ENCODE results near the gene OCRL.

Gene OCRL

GRCh38 chrX:129540068-129540653 lies at the start of gene OCRL:
Gene OCRL, plus strand, starts transcription at chrX:129540259. Its CDS starts 181 bp downstream, at chrX:129540440.
- FAIRE-seq, result no peak

GRCh38 chrX:129490330-129490729 lies 49.7 kb upstream of the OCRL start:
- no peak for FAIRE-seq

- FAIRE-seq, result no peak
These were observed 46.4 kb upstream of the OCRL start for GRCh38 chrX:129493643-129494042.

GRCh38 chrX:129494887-129495286 lies 45.2 kb upstream of the OCRL start:
- no peak for FAIRE-seq

GRCh38 chrX:129495900-129496299 lies 44.2 kb upstream of the OCRL start:
- no peak for FAIRE-seq

- no peak for FAIRE-seq
These were observed 43.4 kb upstream of the OCRL start for GRCh38 chrX:129496625-129497024.

GRCh38 chrX:129497146-129497843 lies 42.8 kb upstream of the OCRL start:
- no peak for FAIRE-seq

- no peak for FAIRE-seq
These were observed 29.7 kb upstream of the OCRL start for GRCh38 chrX:129510331-129510730.

GRCh38 chrX:129511689-129512088 lies 28.4 kb upstream of the OCRL start:
- no peak for FAIRE-seq

GRCh38 chrX:129512409-129512808 lies 27.6 kb upstream of the OCRL start:
- FAIRE-seq, result no peak

- no peak for FAIRE-seq
These were observed 23.7 kb upstream of the OCRL start for GRCh38 chrX:129516402-129516801.

- no peak for FAIRE-seq
These were observed 19.9 kb upstream of the OCRL start for GRCh38 chrX:129520151-129520550.

GRCh38 chrX:129522184-129523078 lies 17.6 kb upstream of the OCRL start:
- no peak for FAIRE-seq

- FAIRE-seq, result no peak
These were observed 16.8 kb upstream of the OCRL start, which contains the start of gene SMARCA1 for GRCh38 chrX:129523079-129523911. Gene SMARCA1, minus strand, starts transcription at chrX:129523490. Its CDS starts 120 bp downstream, at chrX:129523370.

- no peak for FAIRE-seq
These were observed 15.7 kb upstream of the OCRL start for GRCh38 chrX:129524250-129524850.

GRCh38 chrX:129525162-129525561 lies 14.9 kb upstream of the OCRL start:
- FAIRE-seq, result no peak

- no peak for FAIRE-seq
These were observed 14.2 kb upstream of the OCRL start for GRCh38 chrX:129525896-129526295.

GRCh38 chrX:129529685-129530281 lies 10.3 kb upstream of the OCRL start:
- FAIRE-seq, result no peak

GRCh38 chrX:129530410-129530809 lies 9.6 kb upstream of the OCRL start:
- no peak for FAIRE-seq

GRCh38 chrX:129531132-129531531 lies 8.9 kb upstream of the OCRL start:
- no peak for FAIRE-seq

- FAIRE-seq, result no peak
These were observed 5.1 kb upstream of the OCRL start for GRCh38 chrX:129534816-129535578.
